GM10248 (cell line): ENCODE data around the gene CRTC2.

Experiments
- CTCF ChIA-PET: fragments of 300-600 bp; sonication (Branson Sonifier 250); formaldehyde crosslinking; extraction: SDS; loops from one replicate; lab custom pipeline; 2021; ENCODE audit warnings: antibody characterized with exemption; lab: Yijun Ruan, JAX
- POLR2A ChIA-PET: fragments of 350-650 bp; sonication (Branson Sonifier 250); formaldehyde crosslinking; extraction: SDS; loops from one replicate; lab custom pipeline; 2020; ENCODE audit warnings: antibody characterized with exemption; lab: Yijun Ruan, JAX
- DNase-seq: peaks from one replicate; pipeline ENCODE4 v3.0.0; 2012; ENCODE audit errors: extremely low spot score
- TF ChIP-seq, protein P1 (sequence below): IDR thresholded peaks from 2 replicates; pipeline ENCODE4 v1.5.1; 2012; ENCODE audit warnings: mild to moderate bottlenecking, low read depth; ENCODE audit errors: extremely low read depth, missing control alignments, control extremely low read depth

CRTC2 gene

DNA sequence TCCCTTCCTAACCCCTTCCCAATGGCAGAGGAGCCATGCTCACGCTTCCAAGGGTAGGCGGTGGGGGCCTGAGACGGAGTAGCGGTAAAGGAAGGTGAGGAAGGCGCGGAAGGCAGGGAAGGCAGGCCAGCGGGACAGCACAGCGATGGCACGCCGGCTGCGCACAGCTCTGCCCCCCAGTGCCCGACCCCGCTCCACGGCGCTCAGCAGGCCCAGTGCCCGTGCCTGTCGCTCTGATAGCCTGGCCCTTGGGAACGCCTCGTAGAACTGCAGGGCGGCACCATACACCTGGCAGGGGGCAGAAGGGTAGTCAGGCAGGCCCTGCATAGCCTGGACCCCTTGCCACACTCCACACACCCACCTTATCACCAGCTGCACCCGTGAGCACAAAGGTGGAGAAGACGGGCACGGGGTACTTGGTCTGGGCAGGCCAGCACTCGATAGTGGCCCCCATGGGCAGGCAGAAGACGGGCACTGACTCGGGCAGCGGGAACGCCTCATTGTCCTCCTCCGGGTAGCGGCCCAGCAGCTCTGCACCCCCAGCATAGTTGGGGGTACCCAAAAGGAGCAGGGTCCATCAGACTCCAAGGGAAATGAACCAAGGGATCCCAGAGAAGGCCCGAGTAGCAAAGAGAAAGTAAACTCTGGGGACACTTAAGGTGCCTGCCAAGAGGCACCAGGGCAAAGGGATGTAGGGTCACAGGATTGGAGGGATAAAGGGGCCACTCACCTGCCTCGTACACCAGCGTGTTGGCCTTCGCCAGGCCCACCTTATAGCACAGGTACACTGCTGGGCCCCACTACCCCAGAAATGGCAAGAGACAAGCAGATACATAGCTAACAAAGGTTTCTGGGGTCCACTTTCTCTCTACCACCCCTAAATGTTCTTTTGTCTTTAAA lies 16.3 kb downstream of the CRTC2 start:
- TF ChIP-seq, protein P1, sequence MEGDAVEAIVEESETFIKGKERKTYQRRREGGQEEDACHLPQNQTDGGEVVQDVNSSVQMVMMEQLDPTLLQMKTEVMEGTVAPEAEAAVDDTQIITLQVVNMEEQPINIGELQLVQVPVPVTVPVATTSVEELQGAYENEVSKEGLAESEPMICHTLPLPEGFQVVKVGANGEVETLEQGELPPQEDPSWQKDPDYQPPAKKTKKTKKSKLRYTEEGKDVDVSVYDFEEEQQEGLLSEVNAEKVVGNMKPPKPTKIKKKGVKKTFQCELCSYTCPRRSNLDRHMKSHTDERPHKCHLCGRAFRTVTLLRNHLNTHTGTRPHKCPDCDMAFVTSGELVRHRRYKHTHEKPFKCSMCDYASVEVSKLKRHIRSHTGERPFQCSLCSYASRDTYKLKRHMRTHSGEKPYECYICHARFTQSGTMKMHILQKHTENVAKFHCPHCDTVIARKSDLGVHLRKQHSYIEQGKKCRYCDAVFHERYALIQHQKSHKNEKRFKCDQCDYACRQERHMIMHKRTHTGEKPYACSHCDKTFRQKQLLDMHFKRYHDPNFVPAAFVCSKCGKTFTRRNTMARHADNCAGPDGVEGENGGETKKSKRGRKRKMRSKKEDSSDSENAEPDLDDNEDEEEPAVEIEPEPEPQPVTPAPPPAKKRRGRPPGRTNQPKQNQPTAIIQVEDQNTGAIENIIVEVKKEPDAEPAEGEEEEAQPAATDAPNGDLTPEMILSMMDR: no peak
- POLR2A ChIA-PET: no interaction called here
- no peak for DNase-seq
- CTCF ChIA-PET: interaction anchor here (4.9 to 9.0 kb wide), 2 partner anchors 18 to 145 kb away, joined by 35 to 108 read pairs; partner anchors contain the start of gene GATAD2B

DNA sequence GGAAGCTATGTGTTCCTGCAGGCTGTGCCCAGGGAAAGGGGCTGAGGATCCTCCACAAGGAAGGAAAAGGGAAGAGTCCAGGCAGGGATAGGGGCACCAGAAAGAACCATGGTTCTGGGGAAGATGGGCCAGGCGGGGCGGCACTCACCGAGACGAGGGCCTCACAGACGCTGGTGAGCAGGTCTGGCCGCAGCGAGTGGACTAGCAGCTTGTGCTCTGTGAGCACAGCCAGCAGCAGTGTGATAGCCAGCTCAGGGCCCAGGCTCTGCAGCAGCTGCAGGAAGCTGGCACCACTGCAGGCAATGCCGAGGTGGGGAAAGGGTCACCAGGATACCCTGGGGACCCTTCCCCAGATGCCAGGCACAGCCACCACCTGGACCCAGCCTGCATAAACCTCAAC lies 17.7 kb downstream of the CRTC2 start:
- TF ChIP-seq, protein P1: no peak
- DNase-seq: no peak
- ChIA-PET POLR2A (interaction anchor here (1.5 kb wide), 1 partner anchor 18 kb away, joined by 6 read pairs; the partner anchor contains the start of gene GATAD2B), CTCF (interaction anchor here (1.3 to 9.0 kb wide), 3 partner anchors 12 to 140 kb away, joined by 3 to 108 read pairs (median 4); partner anchors contain the start of gene GATAD2B)

DNA sequence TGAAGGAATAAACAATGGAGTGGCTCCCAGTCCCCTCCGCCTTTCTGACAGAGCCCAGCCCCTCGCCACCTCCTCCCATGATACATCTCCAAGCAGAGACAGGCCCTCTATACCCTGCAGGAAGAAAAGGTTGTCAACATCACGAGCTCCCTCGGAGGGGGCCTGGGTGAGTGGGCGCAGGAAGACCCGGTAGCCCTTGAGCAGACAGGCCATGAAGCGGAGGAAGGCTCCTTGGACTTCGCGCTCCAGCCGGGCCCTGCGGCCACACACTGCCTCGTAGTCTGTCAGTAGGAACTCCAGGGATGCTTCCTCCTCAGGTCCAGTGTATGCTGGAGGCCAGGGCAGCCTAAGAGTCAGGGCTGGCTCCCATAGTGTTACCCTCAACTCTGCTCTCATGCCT lies 18.9 kb downstream of the CRTC2 start:
- CTCF ChIA-PET: interaction anchor here (1.0 to 9.0 kb wide), 4 partner anchors 15 to 139 kb away, joined by 3 to 108 read pairs (median 4); partner anchors contain the start of genes GATAD2B and RAB13
- TF ChIP-seq, protein P1: no peak
- DNase-seq: no peak
- POLR2A ChIA-PET: interaction anchor here (1.5 kb wide), 1 partner anchor 17 kb away, joined by 6 read pairs; the partner anchor contains the start of gene GATAD2B

DNA sequence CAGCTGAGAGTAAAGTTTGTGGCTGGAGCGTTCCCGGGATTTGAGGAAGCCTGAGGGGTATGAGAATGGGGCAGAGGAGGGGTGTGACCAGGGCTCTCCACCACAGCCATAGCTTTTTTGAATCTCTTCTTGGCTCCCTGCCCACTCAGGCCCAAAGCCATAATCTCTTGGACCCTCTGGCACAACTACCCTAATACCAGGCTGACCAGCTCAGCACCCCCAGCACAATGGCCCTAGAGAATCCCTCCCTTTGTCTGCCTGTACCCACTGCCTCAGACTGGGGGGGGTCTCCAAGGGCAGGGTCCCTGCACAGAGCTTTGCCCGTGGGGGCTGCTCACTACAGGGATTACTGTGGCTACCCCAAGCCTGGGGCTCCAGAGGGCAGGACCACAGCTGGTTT lies 19.4 kb downstream of the CRTC2 start:
- TF ChIP-seq, protein P1: no peak
- CTCF ChIA-PET: interaction anchor here (1.2 to 9.0 kb wide), 3 partner anchors 15 to 112 kb away, joined by 3 to 108 read pairs (median 3); partner anchors contain the start of genes GATAD2B and RAB13
- POLR2A ChIA-PET: no interaction called here
- no peak for DNase-seq

- TF ChIP-seq, protein P1: no peak
- CTCF ChIA-PET: interaction anchor here (1.0 kb wide), 1 partner anchor 9 kb away, joined by 4 read pairs; the partner anchor contains the start of gene DENND4B
- no peak for DNase-seq
- POLR2A ChIA-PET: no interaction called here
Observed at GRCh38 chr1:153937331-153937730, 21.1 kb downstream of the CRTC2 start.

DNA sequence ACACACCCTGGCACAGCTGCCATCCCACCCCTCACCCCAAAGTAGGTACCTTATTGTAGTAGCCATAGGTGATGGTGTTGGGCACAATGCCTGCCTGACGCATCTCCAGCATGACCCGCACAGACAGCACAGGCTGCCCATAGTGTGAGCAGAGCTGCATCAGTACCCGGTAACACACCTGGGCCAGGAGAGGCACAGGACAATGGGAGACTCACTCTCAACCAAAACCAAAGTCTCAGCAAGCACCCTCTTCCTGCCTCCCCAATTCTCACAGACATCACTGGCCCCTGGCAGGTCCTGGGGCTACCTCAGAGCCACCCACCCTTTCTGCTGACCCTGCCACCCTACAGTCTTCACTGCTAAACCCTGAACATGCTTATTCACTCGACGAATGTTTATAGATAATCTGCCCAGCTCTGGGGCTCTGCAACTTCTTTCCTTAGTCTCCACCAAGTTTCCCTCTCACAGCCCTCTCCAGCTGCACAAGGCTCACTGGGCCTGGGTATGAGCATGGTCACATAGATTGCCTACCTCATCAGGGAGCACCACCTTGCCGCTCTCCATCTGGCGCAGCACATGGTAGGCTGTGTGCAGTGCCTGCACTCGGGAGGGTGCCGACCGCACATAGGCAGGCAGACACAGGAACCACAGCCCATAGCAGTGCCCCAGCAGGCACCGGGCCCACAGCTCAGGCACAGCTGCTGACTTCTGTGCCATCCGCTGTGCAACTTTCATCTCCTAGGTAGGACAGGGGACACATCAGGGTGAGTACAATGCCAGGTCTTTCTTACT lies 22.2 kb downstream of the CRTC2 start:
- POLR2A ChIA-PET: no interaction called here
- CTCF ChIA-PET: no interaction called here
- DNase-seq: no peak

More for the DNA sequence above, 22.2 kb downstream of the CRTC2 start:
- TF ChIP-seq, protein P1: no peak
